ENCODE measurements around the gene GAST.

The GAST gene

GRCh38 chr17:41750862-41751261, 38.7 kb downstream of the GAST start:
- DNase-seq, result no peak

- DNase-seq, result no peak
These were observed 39.2 kb downstream of the GAST start for GRCh38 chr17:41751288-41751687.

- DNase-seq, result no peak
These were observed 41.9 kb downstream of the GAST start for GRCh38 chr17:41754066-41754465.

GRCh38 chr17:41758601-41759000, 46.5 kb downstream of the GAST start:
- no peak for DNase-seq

GRCh38 chr17:41760878-41761277, 48.7 kb downstream of the GAST start:
- no peak for DNase-seq

GRCh38 chr17:41762391-41762790, 50.3 kb downstream of the GAST start:
- DNase-seq, result no peak

GRCh38 chr17:41762841-41763240, 50.7 kb downstream of the GAST start:
- no peak for DNase-seq

- DNase-seq, result no peak
These were observed 51.2 kb downstream of the GAST start for GRCh38 chr17:41763327-41763726.
